NCI-H1436 (cell line): ENCODE data around the gene CAMK2D.

ENCODE experiments used
- DNase-seq: peaks from one replicate; lab custom pipeline; 2025; lab: John Stamatoyannopoulos, UW

CAMK2D gene

DNA sequence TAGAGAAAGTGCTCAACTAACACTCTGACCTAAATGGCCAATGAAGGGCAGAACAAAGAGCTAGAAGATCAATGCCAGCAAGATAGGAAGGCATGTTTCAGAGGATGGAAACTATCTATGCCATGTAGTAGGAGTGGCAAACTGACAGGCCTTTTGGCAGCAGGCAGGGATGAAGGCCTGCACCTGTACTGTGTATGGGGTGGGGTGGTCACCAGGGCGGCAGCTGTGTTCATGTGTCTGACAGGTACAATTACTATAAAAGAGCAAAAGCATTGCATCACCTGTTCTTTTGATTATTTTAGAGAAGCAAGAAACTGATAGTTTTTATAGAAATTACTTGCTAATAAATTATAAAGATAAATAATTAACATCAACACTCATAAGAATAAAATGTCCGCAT is 239.1 kb downstream of the CAMK2D start:
- no peak for DNase-seq

DNA sequence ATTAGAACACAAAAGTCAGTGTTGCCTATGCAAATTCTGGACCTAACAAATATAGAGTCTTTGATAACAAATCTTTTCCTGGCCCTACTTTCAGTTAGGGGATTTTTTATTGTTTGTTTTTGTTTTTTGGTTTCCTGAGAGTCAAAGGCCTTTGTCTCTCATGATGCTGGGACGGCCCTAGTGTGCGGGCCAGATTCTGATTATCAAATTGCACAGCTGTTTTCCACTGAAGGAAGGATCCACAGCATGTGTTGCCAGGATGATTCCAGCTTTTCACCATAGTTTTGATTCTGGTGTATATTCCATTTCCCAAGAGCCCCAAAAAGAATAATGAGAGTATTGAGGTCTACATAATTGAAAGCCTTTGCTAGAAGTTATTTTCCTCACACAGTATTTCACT is 248.2 kb downstream of the CAMK2D start:
- no peak for DNase-seq

DNA sequence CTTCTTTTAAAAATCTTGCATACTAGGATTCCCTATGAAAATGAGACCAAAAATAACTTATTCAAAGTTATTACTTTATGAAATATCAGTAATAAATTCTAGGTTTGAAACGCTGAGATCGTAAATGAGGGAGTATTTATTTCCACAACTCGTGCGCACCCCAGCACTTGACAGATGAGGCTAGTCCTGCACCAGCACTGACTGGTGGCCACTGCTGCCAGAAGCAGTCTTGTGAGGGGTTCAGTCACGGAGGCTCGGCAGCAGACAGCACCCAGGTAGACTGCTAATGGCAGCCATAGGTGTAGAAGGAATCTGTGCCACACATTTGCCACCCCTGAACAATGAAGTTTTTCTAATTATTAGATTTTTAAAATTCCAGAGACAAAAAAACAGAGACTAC is 248.7 kb downstream of the CAMK2D start:
- DNase-seq = no peak

DNA sequence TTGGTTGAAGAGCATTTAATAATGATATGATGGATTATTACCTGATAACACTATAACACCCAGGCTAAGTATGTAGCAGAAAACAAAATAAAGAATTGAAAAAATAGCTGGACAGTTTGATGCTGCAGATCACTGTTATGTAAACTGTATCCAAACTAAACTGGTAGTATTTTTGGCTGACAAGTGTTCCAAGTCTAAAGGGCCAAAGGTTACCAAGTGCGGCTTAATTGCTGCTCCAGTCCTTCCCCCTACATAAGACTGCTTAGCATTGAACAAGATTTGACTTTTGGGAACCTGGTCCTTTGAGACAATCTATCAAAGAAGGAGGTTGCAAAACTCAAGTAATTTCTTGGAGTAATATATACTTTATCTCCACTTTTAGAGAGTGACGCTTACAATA is 249.6 kb downstream of the CAMK2D start:
- no peak for DNase-seq

DNA sequence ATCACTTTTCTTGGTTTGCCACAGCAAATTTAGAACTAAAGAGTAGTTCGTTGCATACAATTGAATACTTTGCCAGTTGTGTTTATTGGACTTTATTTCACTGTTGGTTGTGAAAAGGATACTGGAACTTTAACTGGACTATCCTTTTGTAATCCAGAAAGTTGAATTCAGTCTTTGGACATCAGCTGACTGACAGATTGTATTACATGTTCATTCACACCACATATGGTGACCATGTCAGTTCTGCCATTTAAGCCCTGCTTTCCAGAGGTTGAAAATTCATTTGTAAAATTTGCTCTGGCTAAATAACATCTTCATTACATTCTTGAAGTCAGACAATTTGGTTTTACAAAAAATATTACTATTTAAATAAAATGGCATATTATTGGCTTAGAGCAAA is 251.7 kb downstream of the CAMK2D start:
- DNase-seq = no peak

DNA sequence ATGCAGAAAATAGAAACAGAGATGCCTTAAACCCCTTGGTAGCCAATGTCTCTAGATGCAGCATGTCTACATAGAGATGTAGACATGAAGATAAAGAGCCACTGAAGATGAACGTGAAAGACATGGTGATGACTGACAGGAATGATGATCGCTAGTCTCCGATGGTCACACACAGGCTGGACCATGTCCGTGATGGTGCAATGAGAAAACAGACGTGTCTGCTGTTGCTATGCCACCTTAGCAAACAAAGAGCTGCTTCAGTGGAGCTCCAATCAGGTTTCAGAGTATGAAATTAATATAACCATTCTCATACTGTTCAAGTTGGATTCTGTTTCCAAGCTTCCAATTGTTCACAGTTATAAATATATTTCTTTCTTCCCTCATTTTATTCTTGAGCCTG is 256.5 kb downstream of the CAMK2D start:
- DNase-seq = peak; percentile 29

DNA sequence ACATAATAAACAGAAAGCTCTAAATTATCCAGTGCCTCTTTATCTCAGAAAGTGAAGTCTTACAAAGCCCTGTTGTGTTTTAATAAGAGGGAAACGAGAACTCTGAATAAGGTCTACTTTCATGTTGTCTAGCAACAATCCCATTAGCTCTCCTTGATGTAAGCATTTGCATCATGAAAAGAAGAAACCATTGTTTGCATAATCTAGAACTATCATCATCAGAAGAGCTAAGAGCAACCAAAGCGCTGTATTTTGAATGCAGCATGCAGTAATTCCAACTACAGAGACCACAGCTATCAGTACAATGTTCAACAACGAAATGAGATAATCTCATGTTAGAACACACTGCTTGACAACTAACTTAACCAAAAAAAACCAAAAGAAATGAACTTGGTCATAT is 257.1 kb downstream of the CAMK2D start:
- DNase-seq = peak; percentile 82

DNA sequence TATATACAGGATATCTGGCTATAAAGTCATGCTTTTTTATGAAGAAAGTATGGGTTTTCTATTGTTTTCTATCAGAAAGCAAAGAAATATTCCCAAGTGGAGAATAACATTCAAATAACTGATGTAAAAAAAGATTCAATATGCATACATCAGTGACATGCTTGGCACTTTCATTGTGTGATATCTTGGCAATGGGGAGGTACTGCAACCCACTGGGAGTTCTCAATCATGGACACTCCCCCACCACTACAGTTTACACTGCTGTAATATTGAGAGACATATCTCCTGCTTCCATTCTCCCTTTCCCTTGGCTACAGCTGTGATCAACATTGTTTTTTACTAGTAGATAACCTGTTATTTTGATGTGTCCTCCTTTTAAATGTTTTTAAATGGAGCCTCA is 257.8 kb downstream of the CAMK2D start:
- DNase-seq = peak; percentile 20

DNA sequence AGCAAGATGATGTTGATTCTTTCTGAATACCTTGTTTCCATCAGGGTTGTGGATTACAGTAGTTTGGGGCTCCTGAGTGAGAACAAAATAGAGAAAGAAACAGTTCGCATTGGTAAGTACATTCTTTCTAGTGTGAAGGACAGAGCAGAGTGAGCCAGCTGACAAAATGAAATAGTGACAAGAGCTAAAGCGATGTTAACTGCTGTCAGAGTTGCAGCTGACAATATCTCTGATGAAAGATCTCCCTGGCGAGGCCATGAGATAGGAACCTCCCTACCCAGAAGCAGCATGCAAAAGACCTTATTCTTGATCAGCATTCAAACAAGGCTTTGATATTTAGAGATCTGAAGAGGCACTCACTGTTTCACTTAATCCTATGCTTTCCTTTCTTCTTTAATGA is 258.6 kb downstream of the CAMK2D start:
- no peak for DNase-seq

DNA sequence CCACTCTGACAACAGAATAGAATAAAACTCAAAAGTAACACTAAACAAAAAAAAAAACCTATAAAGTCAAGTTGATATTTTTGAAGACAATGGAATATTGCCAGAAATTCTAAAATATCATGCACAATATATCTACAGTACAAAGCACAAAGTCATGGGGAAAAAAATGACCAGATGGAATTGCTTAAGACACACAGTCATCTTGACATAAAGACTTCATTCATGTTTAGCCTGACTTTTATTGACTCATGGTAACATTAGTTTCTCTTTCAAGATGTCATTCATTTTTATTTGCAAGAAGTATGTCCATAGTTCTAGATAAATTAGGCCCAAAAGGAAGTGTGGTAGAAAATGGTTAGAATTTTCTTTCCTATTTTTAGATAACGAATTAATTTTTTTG is 259.1 kb downstream of the CAMK2D start:
- DNase-seq = no peak

DNA sequence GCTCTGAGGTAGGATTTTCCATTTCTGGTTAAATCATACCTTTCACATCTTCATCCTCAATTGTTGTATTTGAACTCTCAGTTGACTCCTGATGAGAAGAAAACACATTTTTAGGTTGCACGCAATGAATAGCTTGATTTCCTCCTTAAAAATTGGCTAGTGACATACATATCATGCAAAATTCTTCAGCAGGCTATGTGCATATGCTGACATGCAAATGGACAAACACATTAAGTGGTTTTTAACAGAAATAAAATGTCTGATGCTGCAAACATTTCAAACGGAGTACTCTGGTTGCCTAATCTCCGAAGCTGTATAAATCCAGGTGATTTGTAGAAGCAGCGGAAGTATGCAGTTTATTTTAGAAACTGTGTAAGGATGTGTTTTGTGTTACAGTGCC is 261.1 kb downstream of the CAMK2D start:
- no peak for DNase-seq

DNA sequence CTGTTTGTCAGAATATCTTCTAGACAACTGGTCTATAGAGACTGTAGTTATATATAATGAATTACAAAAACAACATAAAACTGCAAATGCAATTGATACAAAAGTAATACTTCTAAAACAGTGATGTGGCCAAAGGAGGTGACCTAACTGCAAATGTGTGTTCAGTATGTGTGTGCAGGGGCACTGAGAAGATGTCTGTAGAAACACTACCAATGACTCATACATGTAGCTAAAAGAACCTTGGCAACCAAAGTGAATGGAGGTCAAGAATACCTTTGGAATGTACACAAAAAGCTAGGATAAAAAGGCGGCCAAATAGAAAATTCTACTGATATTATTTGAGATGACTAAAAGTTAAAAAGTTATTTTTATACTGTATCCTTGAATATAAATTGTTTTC is 261.8 kb downstream of the CAMK2D start:
- no peak for DNase-seq

DNA sequence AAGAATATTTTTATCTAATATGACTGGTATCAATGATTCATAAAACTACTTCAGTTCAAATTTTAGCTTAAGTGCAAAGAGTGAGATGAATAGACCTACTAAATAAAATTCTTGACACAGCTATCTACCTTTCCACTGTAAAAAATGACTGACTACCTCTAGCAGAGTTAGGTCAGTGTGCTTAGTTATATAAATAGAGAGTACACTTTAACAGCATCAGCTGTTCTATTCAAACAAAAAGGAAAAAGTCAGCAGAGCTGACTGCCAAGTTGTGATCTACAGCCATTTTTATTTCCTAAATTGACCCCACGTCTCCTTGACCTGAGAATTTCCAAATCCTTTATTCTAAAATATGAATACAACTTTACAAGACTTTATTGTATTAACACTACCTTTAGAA is 262.4 kb downstream of the CAMK2D start:
- DNase-seq = no peak

DNA sequence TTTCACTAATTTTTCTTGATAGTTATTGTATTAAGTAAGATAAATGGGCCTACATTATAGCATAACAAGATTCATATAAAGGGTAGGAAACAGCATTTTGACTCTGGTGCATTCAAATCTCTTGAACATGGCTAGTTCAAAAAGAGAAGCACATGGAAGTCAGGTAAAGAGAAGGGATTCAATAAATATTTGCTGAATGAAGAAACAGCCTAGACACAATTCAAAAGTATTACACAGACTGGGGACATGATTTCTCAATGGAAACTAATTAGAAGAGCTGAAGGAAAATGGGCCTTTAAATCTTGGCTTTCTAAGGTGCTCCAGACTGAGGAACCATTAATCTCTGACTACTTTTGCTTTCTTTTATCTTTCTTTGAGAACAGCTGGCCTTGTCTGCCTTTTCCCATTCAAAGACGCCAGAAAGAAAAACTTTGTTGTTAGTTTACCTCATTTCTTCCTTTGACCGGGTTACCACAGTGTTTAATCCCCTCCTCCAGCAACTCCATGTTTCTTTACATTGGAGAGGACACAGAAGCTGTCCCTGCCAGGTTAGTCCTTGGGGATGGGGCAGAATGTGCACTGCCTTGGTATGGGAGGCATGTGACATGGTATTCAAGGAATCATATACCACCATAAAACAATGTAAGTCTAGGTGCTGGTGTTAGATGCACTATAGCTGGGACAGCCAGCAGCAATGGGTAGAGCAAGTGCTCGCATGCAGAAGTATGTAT is 264.2 kb downstream of the CAMK2D start:
- DNase-seq = no peak

DNA sequence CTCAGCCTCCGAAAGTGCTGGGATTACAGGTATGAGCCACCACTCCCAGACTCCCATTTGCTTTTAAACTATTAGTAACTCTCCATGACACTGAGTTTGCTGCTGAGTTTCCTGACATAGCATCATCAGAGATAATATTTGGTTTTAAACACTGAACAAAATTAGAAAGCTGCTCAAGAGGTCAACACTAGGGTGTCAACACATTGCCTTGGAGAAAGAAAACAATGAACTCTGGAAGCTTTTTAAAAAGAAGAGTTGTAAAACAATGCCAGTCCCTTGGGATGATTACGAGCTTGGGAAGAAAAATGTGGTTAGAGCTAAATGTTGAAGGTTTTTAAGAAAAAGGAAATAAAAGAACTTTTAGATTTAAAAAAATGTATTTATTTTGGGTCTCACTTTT is 264.8 kb downstream of the CAMK2D start:
- no peak for DNase-seq

DNA sequence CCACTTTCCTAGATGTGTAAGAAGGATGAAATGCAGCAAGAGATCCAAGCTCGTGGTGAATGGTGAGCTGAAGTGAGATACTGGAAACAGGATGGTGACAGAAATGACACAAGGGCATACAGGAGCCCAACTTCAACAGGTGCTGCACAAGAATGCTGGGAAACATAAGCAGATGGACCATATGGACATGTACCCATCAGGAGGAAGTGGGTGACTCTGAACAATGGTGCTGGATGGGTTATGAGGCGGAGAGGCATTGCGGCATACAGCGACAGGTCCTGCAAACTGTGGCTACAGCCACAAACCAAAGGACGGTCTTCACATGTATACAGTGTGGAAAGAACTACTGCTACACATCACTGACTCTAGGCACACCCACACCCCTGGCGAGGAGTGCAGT is 265.7 kb downstream of the CAMK2D start:
- no peak for DNase-seq

DNA sequence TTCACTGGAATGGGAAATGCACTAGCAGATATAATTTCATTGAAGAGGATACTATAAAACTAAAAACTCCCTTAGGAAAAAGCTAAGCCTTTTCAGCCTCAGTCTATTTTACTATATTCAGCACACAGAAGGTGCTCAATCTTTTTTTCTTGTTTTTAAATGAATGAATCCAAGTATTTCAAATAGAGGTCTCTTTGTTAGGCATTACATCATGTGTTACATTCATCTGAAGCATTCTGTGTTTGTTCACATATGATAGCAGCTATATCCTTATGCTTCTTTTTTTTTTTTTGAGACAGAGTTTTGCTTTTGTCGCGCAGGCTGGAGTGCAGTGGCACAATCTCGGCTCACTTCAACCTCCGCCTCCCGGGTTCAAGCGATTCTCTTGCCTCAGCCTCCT is 278.4 kb downstream of the CAMK2D start:
- no peak for DNase-seq

DNA sequence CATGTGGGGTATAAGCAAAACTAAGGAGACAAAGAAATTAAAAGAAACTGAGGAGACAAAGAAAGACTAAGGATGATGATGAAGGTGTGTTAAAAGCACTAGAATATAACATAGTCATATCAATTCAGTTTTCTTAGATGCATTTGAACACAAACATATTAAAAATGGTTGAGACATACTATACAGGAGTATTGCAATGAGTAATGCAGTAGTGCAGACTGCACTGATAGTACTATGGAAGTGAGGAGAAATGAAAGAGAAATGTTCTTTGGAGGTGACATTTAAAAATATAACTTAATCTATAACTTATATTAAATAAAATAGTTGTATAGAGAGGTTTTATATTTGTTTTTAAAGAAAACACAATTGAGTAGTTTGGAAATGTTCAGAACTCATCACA is 279.2 kb downstream of the CAMK2D start:
- DNase-seq = no peak

DNA sequence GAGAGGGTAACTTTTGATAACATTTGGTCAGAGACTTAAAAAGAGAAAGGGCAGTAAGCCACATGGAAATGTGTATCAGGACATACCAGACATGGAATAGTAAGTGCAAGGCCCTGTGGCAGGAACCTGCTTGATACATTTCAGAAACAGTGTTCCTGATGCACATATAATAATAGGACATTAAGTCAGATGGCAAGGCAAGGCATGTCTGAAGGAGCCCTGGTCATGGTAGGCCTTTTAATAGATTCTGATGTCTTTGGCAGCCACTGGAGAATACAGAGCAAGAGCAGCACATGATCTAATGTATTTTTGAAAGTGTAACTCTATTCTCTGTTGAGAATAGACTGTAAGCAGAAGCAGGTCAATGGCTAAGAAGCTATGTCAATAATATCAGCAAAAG is 279.7 kb downstream of the CAMK2D start:
- no peak for DNase-seq

DNA sequence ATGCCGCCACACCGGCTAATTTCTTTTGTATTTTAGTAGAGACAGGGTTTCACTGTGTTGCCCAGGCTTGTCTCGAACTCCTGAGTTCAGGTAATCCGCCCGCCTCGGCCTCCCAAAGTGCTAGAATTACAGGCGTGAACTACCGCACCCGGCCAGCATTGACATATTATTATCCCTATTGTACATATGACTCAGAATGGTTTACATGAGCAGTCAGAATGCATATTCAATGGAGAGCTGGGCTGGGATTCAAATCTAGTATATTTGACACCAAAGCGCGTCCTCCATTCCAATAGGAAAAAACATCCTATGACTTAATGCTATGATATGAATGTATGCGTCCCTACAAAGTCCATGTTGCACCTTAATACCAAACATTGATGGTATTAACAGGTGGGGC is 281.4 kb downstream of the CAMK2D start:
- DNase-seq = no peak

DNA sequence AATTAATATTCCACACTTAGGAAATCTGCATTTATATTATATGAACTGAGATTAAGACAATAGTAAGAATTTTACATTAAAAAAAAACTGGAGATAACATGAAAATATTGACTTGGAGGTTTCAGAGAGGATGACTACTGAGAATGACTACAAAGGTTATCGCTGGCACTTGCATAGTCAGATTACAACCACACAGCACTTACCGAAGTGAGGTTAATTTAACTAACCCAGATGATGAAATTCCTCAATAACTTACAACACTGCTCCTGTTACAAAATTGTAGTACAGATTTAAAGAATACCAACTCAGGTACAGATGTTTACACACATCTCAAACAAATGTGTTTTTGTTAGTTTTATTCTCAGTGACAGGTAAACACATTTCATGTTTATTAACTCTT is 283.5 kb downstream of the CAMK2D start:
- no peak for DNase-seq

DNA sequence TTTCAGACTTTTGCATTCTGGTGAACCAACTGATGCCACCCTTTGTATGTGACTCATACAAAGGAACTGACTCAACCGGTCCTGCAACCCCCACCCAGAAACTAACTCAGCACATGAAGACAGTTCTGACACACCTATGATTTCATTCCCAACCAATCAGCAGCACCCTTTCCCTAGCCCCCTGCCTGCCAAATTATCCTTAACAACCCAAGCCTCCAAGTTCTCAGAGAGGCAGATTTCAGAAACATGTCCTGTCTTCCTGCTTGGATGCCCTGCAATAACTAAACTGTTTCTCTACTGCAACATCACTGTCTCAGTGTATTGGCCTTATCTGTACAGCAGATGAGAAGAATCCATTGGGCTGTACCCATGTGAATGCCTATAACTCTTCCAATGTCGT is 284.7 kb downstream of the CAMK2D start:
- no peak for DNase-seq

DNA sequence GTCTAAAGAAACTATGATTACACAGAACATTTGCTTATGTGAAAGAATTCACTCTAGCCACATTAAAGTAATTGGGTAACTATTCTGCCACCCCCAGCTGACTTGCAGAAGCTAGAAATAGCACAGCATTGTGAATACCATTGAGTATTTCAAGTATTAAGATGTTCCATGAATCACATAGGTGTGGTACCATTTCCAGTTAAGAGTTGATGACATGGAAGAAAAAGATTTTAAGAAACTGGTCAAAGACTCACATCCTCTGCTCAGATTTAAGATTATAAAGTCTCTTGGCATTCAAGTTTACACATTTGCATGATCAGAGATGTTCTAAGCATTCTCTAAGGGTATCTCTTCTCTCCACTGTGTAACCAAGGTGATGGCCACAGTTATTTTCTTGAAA is 287.5 kb downstream of the CAMK2D start:
- DNase-seq = no peak

DNA sequence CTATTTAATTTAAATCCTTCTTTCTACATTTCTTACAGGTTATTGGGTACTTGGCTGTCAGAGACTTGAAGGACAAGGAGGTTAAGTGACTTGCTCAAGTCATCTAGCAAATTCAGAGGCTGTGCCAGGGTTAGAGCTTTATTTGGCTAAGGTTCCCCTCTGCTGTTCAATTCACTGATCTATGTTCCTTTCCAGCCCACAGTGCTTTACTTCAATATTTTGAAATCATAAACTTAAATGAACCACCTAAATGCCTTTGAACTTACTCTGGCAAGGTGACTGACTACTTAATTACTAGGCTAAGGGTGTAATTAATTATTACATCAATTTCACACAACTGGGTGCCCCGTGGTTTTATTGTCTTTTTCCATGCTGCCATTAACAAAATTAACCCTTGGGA is 288.7 kb downstream of the CAMK2D start:
- DNase-seq = no peak
